Activated CD4-positive, alpha-beta T cell treated with anti-CD3 and anti-CD28 coated beads, Interleukin-2, Interleukin-6, amounts not matched to agents 100 ng/mL and 50 ng/mL, durations not matched to agents 16 hours and 8 hours (primary cell): ENCODE measurements around the gene COLQ.
"Not testable (repeated sequence)": the region's sequence is repeated elsewhere in the genome, so short reads cannot be mapped to it uniquely, and the experiment has no call there.

ENCODE experiments used
- DNase-seq: peaks from one replicate; pipeline ENCODE4 v3.0.0-alpha.2; 2020

Gene COLQ

GRCh38 chr3:15420871-15421270 lies 100.6 kb downstream of the COLQ start:
- no peak for DNase-seq

- DNase-seq: not testable (repeated sequence)
Measured at GRCh38 chr3:15410966-15411365, 110.5 kb downstream of the COLQ start.

- DNase-seq: no peak
Measured at GRCh38 chr3:15409774-15410173, 111.7 kb downstream of the COLQ start.

- DNase-seq: no peak
Measured at GRCh38 chr3:15409239-15409638, 112.3 kb downstream of the COLQ start.

GRCh38 chr3:15405448-15406050 lies 116.0 kb downstream of the COLQ start:
- DNase-seq: peak; percentile 49

- DNase-seq: no peak
Measured at GRCh38 chr3:15404767-15405166, 116.7 kb downstream of the COLQ start.

GRCh38 chr3:15403965-15404364 lies 117.5 kb downstream of the COLQ start:
- DNase-seq: no peak

GRCh38 chr3:15403495-15403894 lies 118.0 kb downstream of the COLQ start:
- no peak for DNase-seq

GRCh38 chr3:15401936-15402335 lies 119.6 kb downstream of the COLQ start:
- DNase-seq: no peak
